D721Med (cell line): ENCODE data around the gene TEX2.
"Not testable (repeated sequence)": the region's sequence is repeated elsewhere in the genome, so short reads cannot be mapped to it uniquely, and the experiment has no call there.

Experiments used
- DNase-seq: peaks from one replicate; pipeline ENCODE4 v3.0.0; 2011; ENCODE audit warnings: low spot score; ENCODE audit not compliant: insufficient read length
- FAIRE-seq: peaks from 2 replicates; lab custom pipeline; 2011; peaks lifted over from hg19 to GRCh38; lab: Jason Lieb, UNC
- CTCF ChIP-seq: IDR thresholded peaks from 2 replicates; pipeline ENCODE4 v1.5.1; 2012; ENCODE audit warnings: mild to moderate bottlenecking, control low read depth; ENCODE audit not compliant: insufficient read depth; ENCODE audit errors: missing control alignments

TEX2 gene

GRCh38 chr17:64245218-64246145 is 17.6 kb downstream of the TEX2 start:
- FAIRE-seq: no peak
- DNase-seq: no peak
- TF ChIP-seq CTCF: no peak

DNA sequence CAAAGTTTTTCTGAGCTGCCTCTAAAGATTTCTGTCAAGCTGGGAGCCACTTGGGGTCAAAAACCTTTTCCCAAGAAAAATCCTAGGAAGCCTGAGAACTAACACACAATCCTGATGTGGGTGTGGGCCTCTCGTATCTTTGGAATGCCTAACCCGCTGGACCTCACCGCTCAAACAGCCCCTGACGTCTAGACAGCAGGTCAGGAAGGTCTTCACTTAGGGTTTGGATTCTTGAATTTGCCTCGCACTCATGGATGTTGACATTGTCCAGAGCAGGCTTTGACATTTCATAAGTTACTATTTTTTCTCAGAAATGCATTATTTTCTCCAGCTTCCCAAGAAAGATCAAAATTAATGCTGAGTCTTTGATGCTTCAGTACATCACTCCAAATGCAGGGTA is 18.9 kb downstream of the TEX2 start:
- FAIRE-seq (no peak), DNase-seq (no peak)
- no peak for TF ChIP-seq CTCF

DNA sequence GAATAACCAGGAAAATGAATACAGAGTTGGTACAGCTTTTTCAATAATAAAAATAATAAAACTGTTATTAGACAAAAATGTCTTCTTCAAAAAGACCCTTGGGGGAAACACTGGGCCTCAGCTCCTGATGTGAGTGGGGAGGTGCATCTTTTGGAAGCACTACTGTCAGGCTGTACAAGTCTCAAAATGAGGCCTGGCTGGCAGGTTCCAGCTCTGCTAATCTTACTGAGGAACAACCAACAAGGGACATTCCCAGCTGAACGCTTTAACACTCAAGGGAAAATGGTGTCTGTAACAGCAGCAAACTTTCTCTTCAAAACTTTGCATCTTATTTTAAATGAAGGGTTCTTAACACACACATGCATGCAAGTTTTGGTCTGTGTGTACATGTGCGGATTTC is 19.7 kb downstream of the TEX2 start:
- TF ChIP-seq CTCF: no peak
- no peak for DNase-seq
- no peak for FAIRE-seq

DNA sequence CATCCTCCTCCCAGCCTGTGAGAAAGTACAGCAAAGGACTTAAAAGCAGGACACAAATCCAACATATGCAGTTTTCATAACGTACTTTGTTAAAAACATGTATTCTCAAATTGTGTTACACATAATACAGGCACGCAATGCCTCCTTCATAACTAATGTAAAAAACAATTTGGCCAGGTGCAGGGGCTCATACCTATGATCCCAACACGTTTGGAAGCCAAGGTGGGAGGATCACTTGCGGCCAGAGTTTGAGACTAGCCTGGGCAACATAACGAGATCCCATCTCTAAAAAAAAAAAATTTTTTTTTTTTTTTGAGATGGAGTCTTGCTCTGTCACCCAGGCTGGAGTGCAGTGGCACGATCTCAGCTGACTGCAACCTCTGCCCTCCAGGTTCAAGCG is 20.4 kb downstream of the TEX2 start:
- no peak for TF ChIP-seq CTCF
- FAIRE-seq (no peak), DNase-seq (no peak)

GRCh38 chr17:64240741-64241347 is 22.2 kb downstream of the TEX2 start:
- DNase-seq: no peak
- no peak for FAIRE-seq
- no peak for TF ChIP-seq CTCF

- TF ChIP-seq CTCF: no peak
- FAIRE-seq: no peak
- no peak for DNase-seq
These were observed 22.8 kb downstream of the TEX2 start for GRCh38 chr17:64240261-64240740.

DNA sequence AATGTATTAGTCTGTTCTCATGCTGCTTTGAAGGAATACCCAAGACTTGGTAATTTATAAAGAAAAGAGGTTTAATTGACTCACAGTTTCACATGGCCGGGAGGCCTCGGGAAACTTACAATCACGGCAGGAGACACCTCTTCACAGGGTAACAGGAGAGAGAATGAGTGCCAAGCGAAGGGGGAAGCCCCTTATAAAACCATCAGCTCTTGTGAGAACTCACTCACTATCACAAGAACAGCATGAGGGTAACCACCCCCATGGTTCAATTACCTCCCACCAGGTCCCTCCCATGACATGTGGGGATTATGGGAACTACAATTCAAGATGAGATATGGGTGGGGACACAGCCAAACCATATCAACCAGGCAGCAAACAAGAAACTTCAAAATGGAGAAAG is 24.6 kb downstream of the TEX2 start:
- FAIRE-seq, DNase-seq: not testable (repeated sequence)
